ENCODE data around the gene IL22RA2.

Gene IL22RA2

GRCh38 chr6:137197684-137198645 is 24.5 kb upstream of the IL22RA2 start:
- no peak for DNase-seq (ENCODE audit: low read depth in 1 of 2, low spot score in 1 of 2)

- no peak for DNase-seq (ENCODE audit: low read depth in 1 of 2, low spot score in 1 of 2)
Measured at GRCh38 chr6:137193256-137194070, 20.0 kb upstream of the IL22RA2 start.

GRCh38 chr6:137192821-137193220 is 19.4 kb upstream of the IL22RA2 start:
- DNase-seq (ENCODE audit: low read depth in 1 of 2, low spot score in 1 of 2): no peak

GRCh38 chr6:137191670-137192069 is 18.2 kb upstream of the IL22RA2 start:
- no peak for DNase-seq (ENCODE audit: low read depth in 1 of 2, low spot score in 1 of 2)

- no peak for DNase-seq (ENCODE audit: low read depth in 1 of 2, low spot score in 1 of 2)
Measured at GRCh38 chr6:137191236-137191635, 17.8 kb upstream of the IL22RA2 start.

- no peak for DNase-seq (ENCODE audit: low read depth in 1 of 2, low spot score in 1 of 2)
Measured at GRCh38 chr6:137190583-137191094, 17.2 kb upstream of the IL22RA2 start.

- DNase-seq (ENCODE audit: low read depth in 1 of 2, low spot score in 1 of 2): no peak
Measured at GRCh38 chr6:137188855-137189254, 15.4 kb upstream of the IL22RA2 start.

GRCh38 chr6:137185290-137185689 is 11.8 kb upstream of the IL22RA2 start:
- no peak for DNase-seq (ENCODE audit: low read depth in 1 of 2, low spot score in 1 of 2)

GRCh38 chr6:137182654-137183073 is 9.2 kb upstream of the IL22RA2 start:
- DNase-seq (ENCODE audit: low read depth in 1 of 2, low spot score in 1 of 2): no peak

- DNase-seq (ENCODE audit: low read depth in 1 of 2, low spot score in 1 of 2): no peak
Measured at GRCh38 chr6:137181891-137182653, 8.6 kb upstream of the IL22RA2 start.

- no peak for DNase-seq (ENCODE audit: low read depth in 1 of 2, low spot score in 1 of 2)
Measured at GRCh38 chr6:137177611-137178010, 4.2 kb upstream of the IL22RA2 start.

- no peak for DNase-seq (ENCODE audit: low read depth in 1 of 2, low spot score in 1 of 2)
Measured at GRCh38 chr6:137176729-137177128, 3.3 kb upstream of the IL22RA2 start.

- DNase-seq (ENCODE audit: low read depth in 1 of 2, low spot score in 1 of 2): no peak
Measured at GRCh38 chr6:137175868-137176245, 2.4 kb upstream of the IL22RA2 start.

GRCh38 chr6:137175157-137175867 is 1.9 kb upstream of the IL22RA2 start:
- DNase-seq (ENCODE audit: low read depth in 1 of 2, low spot score in 1 of 2): no peak

- no peak for DNase-seq (ENCODE audit: low read depth in 1 of 2, low spot score in 1 of 2)
Measured at GRCh38 chr6:137172734-137173431, 561 bp downstream of the IL22RA2 start.

- DNase-seq (ENCODE audit: low read depth in 1 of 2, low spot score in 1 of 2): no peak
Measured at GRCh38 chr6:137171824-137172733, 1.4 kb downstream of the IL22RA2 start.

GRCh38 chr6:137171053-137171374 is 2.4 kb downstream of the IL22RA2 start:
- DNase-seq (ENCODE audit: low read depth in 1 of 2, low spot score in 1 of 2): no peak

- no peak for DNase-seq (ENCODE audit: low read depth in 1 of 2, low spot score in 1 of 2)
Measured at GRCh38 chr6:137170266-137171052, 3.0 kb downstream of the IL22RA2 start.
